Liver (tissue), 9 donors: Measurements from ENCODE around the gene FXYD4. TPM values are rescaled to one million over a fixed set of nuclear protein-coding genes. Genes with fewer than 3 reads are reported as not detected.

ENCODE experiments used
- DNase-seq: peaks from one replicate; pipeline ENCODE4 v3.0.0-alpha.2; 2017; ENCODE audit warnings: low spot score
- H3K27ac ChIP-seq, 2 donors: one replicate each; pipeline ENCODE4 v1.7.0; 2013; ENCODE audit warnings: inconsistent platforms in 2 of 2, low read length in 2 of 2, control low read depth in 1 of 2, low read depth in 1 of 2, mild to moderate bottlenecking in 1 of 2
- H3K27me3 ChIP-seq, 4 donors: one replicate each; pipeline versions ENCODE4 v1.6.1 to v1.7.0; 2013; ENCODE audit warnings: low read length in 3 of 4, inconsistent platforms in 1 of 4, mild to moderate bottlenecking in 1 of 4, moderate library complexity in 1 of 4; ENCODE audit not compliant: control insufficient read depth in 4 of 4, insufficient read depth in 4 of 4
- H3K36me3 ChIP-seq, 4 donors: one replicate each; pipeline versions ENCODE4 v1.6.1 to v1.7.0; 2013; ENCODE audit warnings: low read length in 3 of 4, mild to moderate bottlenecking in 3 of 4, low read depth in 1 of 4, moderate library complexity in 1 of 4; ENCODE audit not compliant: control insufficient read depth in 4 of 4, insufficient read depth in 3 of 4
- H3K4me1 ChIP-seq, 4 donors: one replicate each; pipeline versions ENCODE4 v1.6.1 to v1.7.0; 2013; ENCODE audit warnings: low read length in 3 of 4, mild to moderate bottlenecking in 3 of 4, moderate library complexity in 1 of 4; ENCODE audit not compliant: control insufficient read depth in 4 of 4, insufficient read depth in 4 of 4
- H3K4me3 ChIP-seq, 3 donors: one replicate each; pipeline versions ENCODE4 v1.6.1 to v1.7.0; 2013; ENCODE audit warnings: low read length in 3 of 3, control low read depth in 1 of 3, low read depth in 1 of 3, mild to moderate bottlenecking in 1 of 3
- H3K9ac ChIP-seq, 2 donors: one replicate each; pipeline ENCODE4 v1.7.0; 2013; ENCODE audit warnings: low read length in 2 of 2, mild to moderate bottlenecking in 2 of 2, moderate library complexity in 2 of 2, control low read depth in 1 of 2, low read depth in 1 of 2
- H3K9me3 ChIP-seq, 4 donors: one replicate each; pipeline versions ENCODE4 v1.6.1 to v1.7.0; 2013; ENCODE audit warnings: low read length in 3 of 4; ENCODE audit not compliant: control insufficient read depth in 4 of 4
- EGR1 ChIP-seq, 2 donors: IDR thresholded peaks; 2 replicates each; pipeline ENCODE4 v1.6.1; 2016 to 2018; ENCODE audit warnings: antibody characterized with exemption in 2 of 2, low read depth in 2 of 2
- FOXA1 ChIP-seq: IDR thresholded peaks from 2 replicates; pipeline ENCODE4 v1.6.1; 2016; ENCODE audit warnings: antibody characterized with exemption
- FOXA2 ChIP-seq: IDR thresholded peaks from 2 replicates; pipeline ENCODE4 v1.6.1; 2016; ENCODE audit warnings: antibody characterized with exemption
- GABPA ChIP-seq, 2 donors: IDR thresholded peaks in 1 of 2; conservative IDR thresholded peaks in 1 of 2; 2 replicates each; pipeline ENCODE4 v1.6.1; 2016; ENCODE audit warnings: antibody characterized with exemption in 2 of 2, mild to moderate bottlenecking in 1 of 2, moderate library complexity in 1 of 2
- HNF4A ChIP-seq, 2 donors: conservative IDR thresholded peaks; 2 replicates each; pipeline ENCODE4 v1.6.1; 2016; ENCODE audit warnings: antibody characterized with exemption in 2 of 2, mild to moderate bottlenecking in 2 of 2
- HNF4G ChIP-seq: IDR thresholded peaks from 2 replicates; pipeline ENCODE4 v1.6.1; 2016; ENCODE audit warnings: antibody characterized with exemption
- JUND ChIP-seq, 2 donors: IDR thresholded peaks; 2 replicates each; pipeline ENCODE4 v1.6.1; 2016; ENCODE audit warnings: antibody characterized with exemption in 2 of 2
- NR2F2 ChIP-seq: IDR thresholded peaks from 2 replicates; pipeline ENCODE4 v1.6.1; 2016; ENCODE audit warnings: antibody characterized with exemption
- RAD21 ChIP-seq, 2 donors: IDR thresholded peaks; 2 replicates each; pipeline ENCODE4 v1.6.1; 2016; ENCODE audit warnings: antibody characterized with exemption in 2 of 2, mild to moderate bottlenecking in 2 of 2
- RXRA ChIP-seq, 2 donors: IDR thresholded peaks; 2 replicates each; pipeline ENCODE4 v1.6.1; 2017 to 2018; ENCODE audit warnings: antibody characterized with exemption in 2 of 2, mild to moderate bottlenecking in 1 of 2
- SP1 ChIP-seq: IDR thresholded peaks from 2 replicates; pipeline ENCODE4 v1.6.1; 2018; ENCODE audit warnings: antibody characterized with exemption, mild to moderate bottlenecking
- TAF1 ChIP-seq: conservative IDR thresholded peaks from 2 replicates; pipeline ENCODE4 v1.6.1; 2016; ENCODE audit warnings: antibody characterized with exemption, mild to moderate bottlenecking
- YY1 ChIP-seq: IDR thresholded peaks from 2 replicates; pipeline ENCODE4 v1.6.1; 2016; ENCODE audit warnings: antibody characterized with exemption, mild to moderate bottlenecking
- WGBS: extraction: QIAGEN DNeasy Blood & Tissue Kit; methylation state at CpG from one replicate; pipeline ENCODE4 v1.1.7; 2013; 5-methylcytosine and 5-hydroxymethylcytosine counted together
- polyA plus RNA-seq, 2 donors: library from polyadenylated mRNA; stranded (reverse) in 1 of 2; unstranded in 1 of 2; fragments of 200-250 nt in 1 of 2; fragments of >200 nt in 1 of 2; fragmentation: Nextera tagmentation in 1 of 2; extraction: Ambion mirVana in 1 of 2; gene quantifications; one replicate each; pipeline versions ENCODE4 v1.2.1 to v1.2.3, GENCODE V29; 2013 to 2015
- total RNA-seq, 2 donors: library from RNA; depleted of rRNA; stranded (reverse); fragments of >200 nt; gene quantifications; one replicate each; pipeline ENCODE4 v1.2.3, GENCODE V29; 2014
- TF ChIP-seq, protein P1 (sequence below): IDR thresholded peaks from 2 replicates; pipeline ENCODE4 v1.6.1; 2016; ENCODE audit warnings: antibody characterized with exemption, mild to moderate bottlenecking
- TF ChIP-seq, protein P2 (sequence below): fragments of 150-350 bp; IDR thresholded peaks from 2 replicates; pipeline ENCODE4 v1.5.1; 2017; ENCODE audit warnings: improper control_type of control experiment, low read depth, low read length; ENCODE audit not compliant: missing input control
- TF ChIP-seq, protein P3 (sequence below): IDR thresholded peaks from 2 replicates; pipeline ENCODE4 v1.6.1; 2016; ENCODE audit warnings: antibody characterized with exemption
- TF ChIP-seq, protein P4 (sequence below): IDR thresholded peaks from 2 replicates; pipeline ENCODE4 v1.6.1; 2016; ENCODE audit warnings: antibody characterized with exemption
- TF ChIP-seq, protein P5 (sequence below): IDR thresholded peaks from 2 replicates; pipeline ENCODE4 v1.6.1; 2016; ENCODE audit warnings: antibody characterized with exemption
- donor health status: healthy.
- donor health status: healthy.
- donor health status: healthy.
- donor health status: healthy.
- donor health status: healthy.

The FXYD4 gene
- total and polyA plus RNA-seq, 4 donors: not detected

DNA sequence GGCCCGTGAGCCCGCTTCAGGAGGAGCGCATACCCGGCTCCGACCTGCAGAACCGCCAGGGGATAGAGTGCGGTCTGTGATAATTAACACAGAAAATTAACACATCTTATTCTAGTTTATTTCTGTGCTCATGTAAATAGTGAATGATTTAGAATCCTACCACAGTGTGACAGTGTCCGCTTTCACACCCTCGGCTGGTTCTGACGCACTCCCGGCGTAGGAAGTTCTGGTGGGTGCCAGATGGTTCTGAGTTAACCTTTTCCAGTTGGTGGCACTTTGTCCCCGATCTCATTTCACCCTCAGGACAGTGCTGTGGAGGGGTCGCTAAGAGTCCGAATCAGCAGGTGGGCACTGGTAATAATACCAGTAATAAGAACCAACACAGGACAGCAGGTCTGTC lies 28.3 kb upstream of the FXYD4 start:
- no peak for DNase-seq
- H3K9ac ChIP-seq: no peak overlapping the region
- H3K4me1 ChIP-seq: no peaks in the 10 kb centered on the region
- H3K36me3 ChIP-seq: no peaks in the 10 kb centered on the region
- H3K27me3 ChIP-seq: no peaks in the 10 kb centered on the region
- no peaks in the 10 kb centered on the region for H3K9me3 ChIP-seq
- TF ChIP-seq, protein P1, sequence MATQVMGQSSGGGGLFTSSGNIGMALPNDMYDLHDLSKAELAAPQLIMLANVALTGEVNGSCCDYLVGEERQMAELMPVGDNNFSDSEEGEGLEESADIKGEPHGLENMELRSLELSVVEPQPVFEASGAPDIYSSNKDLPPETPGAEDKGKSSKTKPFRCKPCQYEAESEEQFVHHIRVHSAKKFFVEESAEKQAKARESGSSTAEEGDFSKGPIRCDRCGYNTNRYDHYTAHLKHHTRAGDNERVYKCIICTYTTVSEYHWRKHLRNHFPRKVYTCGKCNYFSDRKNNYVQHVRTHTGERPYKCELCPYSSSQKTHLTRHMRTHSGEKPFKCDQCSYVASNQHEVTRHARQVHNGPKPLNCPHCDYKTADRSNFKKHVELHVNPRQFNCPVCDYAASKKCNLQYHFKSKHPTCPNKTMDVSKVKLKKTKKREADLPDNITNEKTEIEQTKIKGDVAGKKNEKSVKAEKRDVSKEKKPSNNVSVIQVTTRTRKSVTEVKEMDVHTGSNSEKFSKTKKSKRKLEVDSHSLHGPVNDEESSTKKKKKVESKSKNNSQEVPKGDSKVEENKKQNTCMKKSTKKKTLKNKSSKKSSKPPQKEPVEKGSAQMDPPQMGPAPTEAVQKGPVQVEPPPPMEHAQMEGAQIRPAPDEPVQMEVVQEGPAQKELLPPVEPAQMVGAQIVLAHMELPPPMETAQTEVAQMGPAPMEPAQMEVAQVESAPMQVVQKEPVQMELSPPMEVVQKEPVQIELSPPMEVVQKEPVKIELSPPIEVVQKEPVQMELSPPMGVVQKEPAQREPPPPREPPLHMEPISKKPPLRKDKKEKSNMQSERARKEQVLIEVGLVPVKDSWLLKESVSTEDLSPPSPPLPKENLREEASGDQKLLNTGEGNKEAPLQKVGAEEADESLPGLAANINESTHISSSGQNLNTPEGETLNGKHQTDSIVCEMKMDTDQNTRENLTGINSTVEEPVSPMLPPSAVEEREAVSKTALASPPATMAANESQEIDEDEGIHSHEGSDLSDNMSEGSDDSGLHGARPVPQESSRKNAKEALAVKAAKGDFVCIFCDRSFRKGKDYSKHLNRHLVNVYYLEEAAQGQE: no peak
- no peak for TF ChIP-seq RXRA (IDR thresholded peaks at IDR 0.05)
- TF ChIP-seq, protein P2, sequence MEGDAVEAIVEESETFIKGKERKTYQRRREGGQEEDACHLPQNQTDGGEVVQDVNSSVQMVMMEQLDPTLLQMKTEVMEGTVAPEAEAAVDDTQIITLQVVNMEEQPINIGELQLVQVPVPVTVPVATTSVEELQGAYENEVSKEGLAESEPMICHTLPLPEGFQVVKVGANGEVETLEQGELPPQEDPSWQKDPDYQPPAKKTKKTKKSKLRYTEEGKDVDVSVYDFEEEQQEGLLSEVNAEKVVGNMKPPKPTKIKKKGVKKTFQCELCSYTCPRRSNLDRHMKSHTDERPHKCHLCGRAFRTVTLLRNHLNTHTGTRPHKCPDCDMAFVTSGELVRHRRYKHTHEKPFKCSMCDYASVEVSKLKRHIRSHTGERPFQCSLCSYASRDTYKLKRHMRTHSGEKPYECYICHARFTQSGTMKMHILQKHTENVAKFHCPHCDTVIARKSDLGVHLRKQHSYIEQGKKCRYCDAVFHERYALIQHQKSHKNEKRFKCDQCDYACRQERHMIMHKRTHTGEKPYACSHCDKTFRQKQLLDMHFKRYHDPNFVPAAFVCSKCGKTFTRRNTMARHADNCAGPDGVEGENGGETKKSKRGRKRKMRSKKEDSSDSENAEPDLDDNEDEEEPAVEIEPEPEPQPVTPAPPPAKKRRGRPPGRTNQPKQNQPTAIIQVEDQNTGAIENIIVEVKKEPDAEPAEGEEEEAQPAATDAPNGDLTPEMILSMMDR: no peak
- H3K27ac ChIP-seq: no peak overlapping the region
- H3K4me3 ChIP-seq: no peak overlapping the region
- WGBS: 97% methylated on average over 15 of the region's 15 CpGs

DNA sequence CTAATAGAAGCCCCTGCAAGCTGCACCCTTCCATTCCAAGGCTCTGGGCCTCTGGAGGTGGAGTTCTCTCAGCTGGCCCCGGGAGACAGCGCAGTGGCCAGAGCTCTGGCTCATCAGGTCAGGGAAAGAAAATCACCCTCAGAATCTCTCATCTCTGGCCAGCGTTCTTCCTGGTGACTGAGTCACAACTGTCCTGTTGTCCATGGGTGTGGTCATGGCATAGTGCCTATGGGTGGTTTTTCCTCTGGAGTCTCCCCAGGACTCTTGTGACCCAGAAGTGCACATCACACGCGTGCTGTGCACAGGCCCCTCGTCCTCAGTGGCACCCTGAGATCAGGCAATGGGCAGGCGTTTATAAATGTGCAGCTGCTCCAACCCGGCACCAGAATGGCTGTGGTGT lies 27.4 kb upstream of the FXYD4 start:
- Histone ChIP-seq H3K9ac (no peak overlapping the region), H3K9me3 (no peaks in the 10 kb centered on the region), H3K27me3 (no peaks in the 10 kb centered on the region), H3K27ac (no peak overlapping the region), H3K4me1 (no peaks in the 10 kb centered on the region), H3K4me3 (no peak overlapping the region), H3K36me3 (no peaks in the 10 kb centered on the region)
- 86% methylated on average over 8 of the region's 8 CpGs for WGBS
- TF ChIP-seq, protein P3, sequence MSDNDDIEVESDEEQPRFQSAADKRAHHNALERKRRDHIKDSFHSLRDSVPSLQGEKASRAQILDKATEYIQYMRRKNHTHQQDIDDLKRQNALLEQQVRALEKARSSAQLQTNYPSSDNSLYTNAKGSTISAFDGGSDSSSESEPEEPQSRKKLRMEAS: no peak
- TF ChIP-seq HNF4A (conservative IDR thresholded peaks at IDR 0.05): no peak
- TF ChIP-seq, protein P4, sequence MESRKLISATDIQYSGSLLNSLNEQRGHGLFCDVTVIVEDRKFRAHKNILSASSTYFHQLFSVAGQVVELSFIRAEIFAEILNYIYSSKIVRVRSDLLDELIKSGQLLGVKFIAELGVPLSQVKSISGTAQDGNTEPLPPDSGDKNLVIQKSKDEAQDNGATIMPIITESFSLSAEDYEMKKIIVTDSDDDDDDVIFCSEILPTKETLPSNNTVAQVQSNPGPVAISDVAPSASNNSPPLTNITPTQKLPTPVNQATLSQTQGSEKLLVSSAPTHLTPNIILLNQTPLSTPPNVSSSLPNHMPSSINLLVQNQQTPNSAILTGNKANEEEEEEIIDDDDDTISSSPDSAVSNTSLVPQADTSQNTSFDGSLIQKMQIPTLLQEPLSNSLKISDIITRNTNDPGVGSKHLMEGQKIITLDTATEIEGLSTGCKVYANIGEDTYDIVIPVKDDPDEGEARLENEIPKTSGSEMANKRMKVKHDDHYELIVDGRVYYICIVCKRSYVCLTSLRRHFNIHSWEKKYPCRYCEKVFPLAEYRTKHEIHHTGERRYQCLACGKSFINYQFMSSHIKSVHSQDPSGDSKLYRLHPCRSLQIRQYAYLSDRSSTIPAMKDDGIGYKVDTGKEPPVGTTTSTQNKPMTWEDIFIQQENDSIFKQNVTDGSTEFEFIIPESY: no peak
- TF ChIP-seq GABPA (IDR thresholded peaks at IDR 0.05 in 1 of 2, conservative IDR thresholded peaks at IDR 0.05 in 1 of 2): no peak
- TF ChIP-seq JUND (IDR thresholded peaks at IDR 0.05): no peak
- TF ChIP-seq RXRA (IDR thresholded peaks at IDR 0.05): no peak
- TF ChIP-seq RAD21 (IDR thresholded peaks at IDR 0.05): no peak
- TF ChIP-seq EGR1 (IDR thresholded peaks at IDR 0.05; ENCODE audit: low read depth in 2 of 2): no peak
- TF ChIP-seq FOXA1: no peak
- no peak for TF ChIP-seq HNF4G
- no peak for TF ChIP-seq NR2F2
- TF ChIP-seq TAF1: no peak
- TF ChIP-seq, protein P2: no peak
- TF ChIP-seq YY1: no peak
- no peak for TF ChIP-seq FOXA2
- TF ChIP-seq, protein P1: no peak
- TF ChIP-seq SP1: no peak
- TF ChIP-seq, protein P5, sequence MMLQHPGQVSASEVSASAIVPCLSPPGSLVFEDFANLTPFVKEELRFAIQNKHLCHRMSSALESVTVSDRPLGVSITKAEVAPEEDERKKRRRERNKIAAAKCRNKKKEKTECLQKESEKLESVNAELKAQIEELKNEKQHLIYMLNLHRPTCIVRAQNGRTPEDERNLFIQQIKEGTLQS: no peak
- DNase-seq: no peak
